ENCODE measurements around the gene LMTK3. TPM values are rescaled to one million over a fixed set of nuclear protein-coding genes. Genes with fewer than 3 reads are reported as not detected.

Gene LMTK3
- polyA plus RNA-seq, 1 of the 3 experiments (the other 2 are of a cell fraction) = 3.2 TPM

- no peak for TF ChIP-seq MEF2A (IDR thresholded peaks at IDR 0.05; ENCODE audit: borderline replicate concordance, low read depth)
- no peak for TF ChIP-seq CHD2 (IDR thresholded peaks at IDR 0.05; ENCODE audit: low read length, partially characterized antibody)
- no peak for TF ChIP-seq GABPA (IDR thresholded peaks at IDR 0.05; ENCODE audit: low read depth)
- TF ChIP-seq EP300 (IDR thresholded peaks at IDR 0.05; ENCODE audit: borderline replicate concordance in 1 of 2, low read depth in 1 of 2, low read length in 1 of 2) = no peak
- no peak for TF ChIP-seq POLR2AphosphoS5 (IDR thresholded peaks at IDR 0.05; ENCODE audit: low read depth, low read length)
Observed at GRCh38 chr19:48465215-48465614, 46.4 kb downstream of the LMTK3 start (continued).

- H4K20me1 ChIP-seq (ENCODE audit: insufficient read depth) = no peaks in the 10 kb centered on the region
Observed at GRCh38 chr19:48461982-48462655, 49.5 kb downstream of the LMTK3 start.

GRCh38 chr19:48461651-48461981, 50.0 kb downstream of the LMTK3 start:
- WGBS (ENCODE audit: low lambda C conversion rate) = 93% methylated on average over 16 of the region's 36 CpGs
- ChIA-PET POLR2A (no interaction called here), CTCF (interaction anchor here (0.6 to 0.9 kb wide), 2 partner anchors 13 to 16 kb away, joined by 3 to 4 read pairs; no protein-coding TSS in a partner anchor)
- TF ChIP-seq EZH2phosphoT487 (IDR thresholded peaks at IDR 0.05; ENCODE audit: borderline replicate concordance, low read depth) (no peak), IRF3 (IDR thresholded peaks at IDR 0.05; ENCODE audit: low read depth, low read length) (no peak), REST (IDR thresholded peaks at IDR 0.05; ENCODE audit: low read depth, low read length) (no peak), GATA2 (CRISPR knock-in tag; IDR thresholded peaks at IDR 0.05) (no peak), EP300 (IDR thresholded peaks at IDR 0.05; ENCODE audit: borderline replicate concordance in 1 of 2, low read depth in 1 of 2, low read length in 1 of 2) (no peak), MEF2A (IDR thresholded peaks at IDR 0.05; ENCODE audit: borderline replicate concordance, low read depth) (no peak), RCOR1 (IDR thresholded peaks at IDR 0.05; ENCODE audit: low read length) (no peak)
- Histone ChIP-seq H3K4me3 (ENCODE audit: low read depth in 2 of 2, low read length in 1 of 2) (no peak overlapping the region), H3K4me2 (no peak overlapping the region), H3K9me2 (no peaks in the 10 kb centered on the region), H3K27ac (ENCODE audit: low read depth in 2 of 2, low read length in 1 of 2) (no peak overlapping the region), H3K79me2 (ENCODE audit: insufficient read depth) (peaks cover 5% of the 10 kb centered on the region; the same call in 1 of the 2 replicates), H2AFZ (ENCODE audit: low read depth) (no peak overlapping the region), H3K9ac (no peak overlapping the region), H3K9me3 (no peaks in the 10 kb centered on the region), H4K20me1 (ENCODE audit: insufficient read depth) (no peaks in the 10 kb centered on the region), H3F3A (replicated peaks; ENCODE audit: insufficient read depth) (peaks cover 16% of the 10 kb centered on the region), H3K27me3 (ENCODE audit: insufficient read depth) (no peaks in the 10 kb centered on the region), H3K4me1 (ENCODE audit: control insufficient read depth in 1 of 2, insufficient read depth in 2 of 2, low read depth in 1 of 2, low read length in 1 of 2) (peaks cover 0 to 2% of the 10 kb centered on the region in 2 experiments; a peak in 1 of 4 replicates), H3K36me3 (replicated peaks in 1 of 2; ENCODE audit: control insufficient read depth in 1 of 2, insufficient read depth in 2 of 2, low read length in 1 of 2) (peaks cover 4 to 8% of the 10 kb centered on the region in 2 experiments)
- DNase-seq = peak; percentile 23

More at GRCh38 chr19:48461982-48462655, 49.5 kb downstream of the LMTK3 start:
- H3K4me2 ChIP-seq = no peak overlapping the region
- peaks cover 0 to 7% of the 10 kb centered on the region in 2 experiments; a peak in 1 of 4 replicates for H3K4me1 ChIP-seq (ENCODE audit: control insufficient read depth in 1 of 2, insufficient read depth in 2 of 2, low read depth in 1 of 2, low read length in 1 of 2)
- H3K4me3 ChIP-seq (ENCODE audit: low read depth in 2 of 2, low read length in 1 of 2) = no peak overlapping the region
- no peaks in the 10 kb centered on the region for H3K9me2 ChIP-seq
- H3K27me3 ChIP-seq (ENCODE audit: insufficient read depth) = no peaks in the 10 kb centered on the region
- ChIA-PET CTCF (interaction anchor here (0.7 to 1.5 kb wide), 3 partner anchors 13 to 28 kb away, joined by 3 to 4 read pairs (median 3); partner anchors contain the start of gene GRWD1), POLR2A (no interaction called here)
- H3K27ac ChIP-seq (ENCODE audit: low read depth in 2 of 2, low read length in 1 of 2) = no peak overlapping the region
- WGBS (ENCODE audit: low lambda C conversion rate) = 94% methylated on average over 46 of the region's 62 CpGs
- TF ChIP-seq EZH2phosphoT487 (IDR thresholded peaks at IDR 0.05; ENCODE audit: borderline replicate concordance, low read depth) (no peak), USF1 (IDR thresholded peaks at IDR 0.05; ENCODE audit: borderline replicate concordance, low read depth) (no peak), FOXJ3 (CRISPR knock-in tag; IDR thresholded peaks at IDR 0.05) (no peak), ELF1 (IDR thresholded peaks at IDR 0.05) (no peak), RXRA (IDR thresholded peaks at IDR 0.05; ENCODE audit: borderline replicate concordance, low read depth) (no peak), MXI1 (IDR thresholded peaks at IDR 0.05; ENCODE audit: low read depth, low read length) (no peak), FOSL2 (IDR thresholded peaks at IDR 0.05; ENCODE audit: borderline replicate concordance, low read depth) (no peak), MAX (IDR thresholded peaks at IDR 0.05; ENCODE audit: low read depth) (no peak), TCF12 (IDR thresholded peaks at IDR 0.05) (no peak), NRF1 (IDR thresholded peaks at IDR 0.05; ENCODE audit: low read depth, low read length) (no peak), RFX5 (IDR thresholded peaks at IDR 0.05; ENCODE audit: low read length) (no peak), MEF2A (IDR thresholded peaks at IDR 0.05; ENCODE audit: borderline replicate concordance, low read depth) (no peak)
- DNase-seq = peak; percentile 74
- no peak overlapping the region for H2AFZ ChIP-seq (ENCODE audit: low read depth)
- H3K9me3 ChIP-seq = no peaks in the 10 kb centered on the region
- peaks cover 5% of the 10 kb centered on the region; the same call in 1 of the 2 replicates for H3K79me2 ChIP-seq (ENCODE audit: insufficient read depth)
- H3K36me3 ChIP-seq (replicated peaks in 1 of 2; ENCODE audit: control insufficient read depth in 1 of 2, insufficient read depth in 2 of 2, low read length in 1 of 2) = peaks cover 2 to 6% of the 10 kb centered on the region in 2 experiments
- H3F3A ChIP-seq (replicated peaks; ENCODE audit: insufficient read depth) = peaks cover 15% of the 10 kb centered on the region
- no peak overlapping the region for H3K9ac ChIP-seq

Measured in SK-N-SH (cell line).